Activated CD4-positive, alpha-beta T cell treated with anti-CD3 and anti-CD28 coated beads for 48 hours (primary cell): ENCODE measurements around the gene DUSP1.
"Not testable (repeated sequence)": the region's sequence is repeated elsewhere in the genome, so short reads cannot be mapped to it uniquely, and the experiment has no call there.

Source experiments
- DNase-seq: peaks from one replicate; pipeline ENCODE4 v3.0.0-alpha.2; 2020

Gene DUSP1

DNA sequence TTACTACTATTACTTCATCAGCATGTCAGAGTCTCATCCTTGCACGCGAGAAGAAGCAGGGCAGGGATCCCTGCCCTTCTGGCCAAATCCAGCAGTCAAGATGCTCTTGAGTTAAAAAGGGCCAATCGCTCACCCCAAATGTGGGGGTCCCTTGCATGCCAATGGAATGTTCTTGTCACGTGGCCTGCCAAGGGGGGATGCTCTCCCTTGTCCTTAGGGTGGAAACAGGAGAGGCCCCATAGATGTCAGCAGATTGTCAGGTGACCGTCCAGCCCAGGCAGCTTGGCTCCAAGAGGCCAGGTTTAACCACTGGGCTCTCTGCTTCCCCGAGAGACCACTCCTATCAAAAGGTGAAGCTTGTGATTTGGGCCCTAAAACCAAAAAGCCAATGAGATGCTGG, 25.3 kb upstream of the DUSP1 start:
- DNase-seq = no peak

DNA sequence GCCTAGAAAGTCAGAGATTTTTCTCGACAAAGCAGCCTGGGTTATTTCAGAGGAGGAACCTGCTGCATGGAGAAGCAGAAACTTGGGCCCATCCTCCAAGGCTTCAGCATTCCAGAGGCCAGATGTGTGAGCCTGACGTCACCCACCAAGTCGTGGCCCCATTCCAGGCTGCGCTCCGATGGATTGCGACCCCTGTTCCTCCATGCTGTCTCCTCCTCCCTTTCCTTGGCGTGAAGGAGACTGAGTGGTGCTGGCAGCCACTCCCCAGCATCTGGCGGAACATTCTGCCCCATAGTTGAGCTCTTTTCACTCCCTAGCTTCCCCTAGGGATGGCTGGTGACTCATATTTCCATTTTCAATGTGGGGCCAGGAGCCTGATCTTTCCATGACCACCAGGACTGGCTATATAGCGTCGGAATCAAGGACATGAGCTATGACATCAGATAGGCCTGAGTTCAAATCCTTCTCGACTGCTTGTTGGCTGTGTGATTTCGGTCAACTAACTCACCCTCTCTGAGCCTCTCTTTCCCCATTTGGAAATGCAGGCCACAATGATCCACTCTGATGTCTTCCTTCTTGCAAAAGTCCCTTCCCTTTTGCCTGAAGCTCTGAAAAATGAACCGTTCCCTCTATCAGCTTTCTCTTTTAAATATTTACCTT, 24.5 kb upstream of the DUSP1 start:
- DNase-seq = no peak

DNA sequence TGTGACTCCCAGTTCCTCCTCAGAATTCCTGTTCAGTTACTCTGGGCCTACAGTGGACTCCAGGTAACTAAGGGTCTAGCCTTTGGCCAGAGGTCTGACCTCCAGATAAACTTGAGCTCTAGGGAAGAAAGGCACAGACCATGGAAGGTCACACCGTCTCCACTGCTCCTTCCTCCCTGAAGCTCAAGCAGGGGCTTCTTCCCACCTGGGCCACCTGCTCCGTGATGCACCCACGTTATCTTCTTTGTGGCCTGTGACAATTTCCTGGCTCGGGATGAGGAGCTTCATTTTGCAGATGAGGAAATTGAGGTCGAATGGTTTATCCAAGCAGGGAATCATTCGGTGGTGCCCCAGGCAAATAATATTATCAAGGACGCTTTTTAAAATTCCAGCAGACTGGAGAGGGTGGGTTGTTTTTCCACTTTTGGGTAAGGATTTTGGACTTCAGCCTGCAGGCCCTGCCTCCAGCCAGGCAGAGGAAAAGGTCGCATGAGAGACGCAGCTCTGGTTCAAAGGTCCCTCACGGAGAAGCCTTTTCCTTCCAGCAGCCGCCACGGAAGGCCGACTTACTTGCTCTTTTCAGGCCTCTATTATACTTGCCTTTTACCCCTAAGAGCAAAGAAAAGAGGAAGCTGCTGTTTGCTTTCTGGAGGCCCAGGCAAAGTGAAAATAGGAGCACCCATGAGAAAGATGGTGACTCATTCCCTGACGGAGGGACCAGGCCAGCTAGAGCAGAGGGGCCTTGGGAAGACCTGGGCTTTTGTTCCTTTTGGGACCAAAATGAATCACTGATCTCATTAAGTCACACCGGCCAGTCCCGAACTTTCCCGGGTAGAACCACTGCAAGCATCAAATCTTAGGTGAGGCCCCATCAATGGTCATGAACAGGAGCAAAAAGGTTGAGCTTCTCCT, 22.8 kb upstream of the DUSP1 start:
- DNase-seq = no peak

DNA sequence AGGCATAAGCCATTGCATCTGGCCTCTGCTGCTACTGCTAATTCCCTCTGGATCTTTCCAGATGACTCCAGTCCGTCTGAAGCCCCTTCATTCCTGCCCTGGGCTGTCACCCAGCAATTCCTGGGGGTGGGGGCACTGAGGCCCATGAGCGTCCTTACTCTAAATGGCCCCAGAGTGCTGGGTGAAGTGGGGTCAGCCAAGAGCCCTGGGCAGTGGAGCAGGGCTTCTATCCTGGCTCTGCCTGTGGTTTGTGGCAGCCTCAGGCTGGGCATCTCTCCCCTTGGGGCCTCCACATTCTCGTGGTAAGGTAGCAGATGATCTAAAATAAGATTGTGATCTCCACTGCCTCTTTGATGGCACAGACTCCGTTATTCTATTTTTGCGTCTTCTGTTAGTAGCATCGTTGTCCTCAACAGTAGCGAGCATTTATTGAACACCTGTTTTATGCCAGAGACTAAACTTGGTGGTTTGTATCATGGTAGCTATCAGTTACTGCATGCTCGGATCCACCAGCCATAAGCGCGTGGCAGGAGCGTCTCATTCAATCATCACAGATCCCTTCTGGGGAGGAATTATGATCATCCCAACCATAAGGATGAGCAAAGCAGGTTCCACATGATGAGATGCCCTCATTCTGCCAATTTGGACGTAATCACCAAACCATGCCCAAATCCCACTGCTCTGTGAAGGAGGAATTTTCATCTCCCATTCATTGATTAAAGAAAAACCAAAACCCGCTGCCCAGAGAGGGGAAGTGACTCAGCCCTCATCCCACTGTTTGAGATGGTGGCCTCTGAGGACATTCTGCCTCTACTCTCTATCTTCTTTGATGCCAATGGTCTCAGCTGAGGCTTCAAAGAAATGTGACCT, 21.9 kb upstream of the DUSP1 start:
- DNase-seq = no peak

DNA sequence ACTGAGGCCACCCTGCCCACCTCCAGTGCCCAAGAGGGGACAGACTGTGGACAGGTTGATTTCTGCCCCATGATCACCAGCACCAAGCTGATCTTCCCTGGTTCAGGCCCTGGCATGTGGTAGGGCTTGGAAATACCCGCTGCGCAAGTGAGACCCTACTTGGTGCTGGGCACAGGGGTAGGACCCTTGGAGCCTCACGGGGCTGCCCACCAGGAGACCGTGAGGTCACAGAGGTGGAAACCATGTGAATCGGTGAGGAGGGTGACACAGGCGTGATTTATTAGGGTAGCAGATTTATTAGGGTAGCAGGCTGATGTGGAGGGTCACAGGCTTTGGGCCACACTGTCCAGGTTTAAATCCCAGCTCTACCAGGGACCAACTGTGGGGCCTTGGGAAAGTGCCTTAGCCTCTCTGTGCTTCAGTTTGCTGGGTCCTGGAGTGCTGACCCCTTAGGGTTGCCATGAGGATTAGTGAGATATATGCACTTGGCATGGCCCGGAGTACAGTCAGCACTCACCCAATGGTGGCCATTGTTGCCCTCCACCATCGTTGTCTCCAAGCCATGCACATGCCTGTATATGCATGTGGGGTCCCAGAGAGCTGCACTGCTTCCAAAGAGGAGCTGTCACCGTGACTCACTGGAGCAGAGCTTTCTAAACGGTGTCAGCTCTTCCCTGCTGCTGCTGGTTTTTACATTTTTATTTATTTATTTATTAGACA, 20.9 kb upstream of the DUSP1 start:
- DNase-seq = no peak

DNA sequence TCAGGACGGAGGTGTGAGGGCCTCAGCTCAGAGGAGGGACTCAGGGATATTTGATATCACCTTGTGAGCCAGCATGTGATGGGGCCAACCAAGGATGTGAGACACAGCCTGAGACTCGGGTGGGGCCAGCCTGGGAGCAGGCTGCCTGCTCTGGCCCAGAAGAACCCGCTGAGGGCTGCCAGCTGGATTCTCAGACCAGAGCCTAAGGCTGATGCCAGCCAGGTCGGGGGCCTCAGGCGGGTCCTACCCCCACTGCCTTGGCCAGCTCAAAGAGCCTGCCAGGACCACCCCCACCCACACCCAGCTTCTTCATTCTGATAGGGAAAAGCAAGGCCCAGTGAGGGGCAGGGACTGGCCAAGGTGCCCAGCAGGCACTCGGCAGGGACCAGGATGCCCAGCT, 20.3 kb upstream of the DUSP1 start:
- DNase-seq = no peak

DNA sequence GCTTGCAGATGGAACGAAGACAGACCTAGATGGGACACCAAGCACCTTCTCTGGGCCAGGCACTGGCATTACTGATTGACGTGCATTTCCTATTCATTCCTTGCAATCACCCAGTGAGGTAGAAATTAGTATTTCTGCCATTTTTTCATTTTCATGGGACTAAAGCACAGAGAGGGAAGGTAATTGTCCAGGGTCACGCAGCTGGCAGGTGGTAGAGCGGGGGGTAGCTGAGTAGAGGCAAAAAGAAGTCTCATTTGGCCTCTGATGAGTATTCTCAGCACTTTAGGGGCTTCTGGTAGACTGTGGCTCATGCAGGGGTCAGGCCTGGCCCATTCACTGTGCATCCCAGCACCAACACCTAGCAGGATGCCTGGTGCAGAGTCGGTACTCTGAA, 19.5 kb upstream of the DUSP1 start:
- no peak for DNase-seq

DNA sequence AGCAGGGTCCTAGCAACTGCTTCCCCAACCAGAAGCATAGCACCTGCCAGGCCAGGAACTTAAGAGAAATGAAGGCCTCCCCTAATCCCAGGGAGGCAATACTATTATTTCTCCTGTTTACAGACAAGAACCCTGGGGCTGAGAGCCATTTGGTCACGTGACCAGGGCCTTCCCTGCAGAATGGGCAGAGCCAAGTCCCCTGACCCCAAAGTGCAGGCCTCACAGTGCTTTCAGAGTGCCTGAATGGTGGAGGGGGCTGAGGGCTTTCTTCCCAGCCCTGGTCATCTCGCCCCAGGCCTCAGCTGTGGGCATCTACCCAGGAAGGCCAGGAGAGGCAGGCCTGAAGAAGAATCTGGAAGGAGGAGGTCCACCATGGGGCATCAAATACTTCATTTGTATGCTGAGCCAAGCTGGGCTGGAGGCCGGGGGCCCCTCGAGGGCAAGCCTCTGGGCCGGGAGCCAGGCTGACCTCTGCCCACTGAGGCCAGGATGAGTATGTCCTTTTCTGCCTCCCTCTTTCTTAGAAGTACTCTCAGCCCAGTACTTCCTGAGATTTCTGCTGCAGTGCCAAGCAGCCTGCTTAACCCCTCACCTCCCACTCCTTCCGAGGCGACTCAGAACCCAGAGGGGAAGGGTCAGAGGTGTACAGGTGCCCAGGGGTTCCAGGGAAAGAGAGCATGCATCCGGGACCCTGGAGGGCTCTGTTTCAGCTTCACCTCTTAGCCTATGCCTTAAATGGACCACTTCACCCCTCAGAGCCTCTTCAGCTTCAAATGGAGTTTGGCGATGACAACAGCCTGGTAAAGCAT, 18.9 kb upstream of the DUSP1 start:
- DNase-seq = no peak

DNA sequence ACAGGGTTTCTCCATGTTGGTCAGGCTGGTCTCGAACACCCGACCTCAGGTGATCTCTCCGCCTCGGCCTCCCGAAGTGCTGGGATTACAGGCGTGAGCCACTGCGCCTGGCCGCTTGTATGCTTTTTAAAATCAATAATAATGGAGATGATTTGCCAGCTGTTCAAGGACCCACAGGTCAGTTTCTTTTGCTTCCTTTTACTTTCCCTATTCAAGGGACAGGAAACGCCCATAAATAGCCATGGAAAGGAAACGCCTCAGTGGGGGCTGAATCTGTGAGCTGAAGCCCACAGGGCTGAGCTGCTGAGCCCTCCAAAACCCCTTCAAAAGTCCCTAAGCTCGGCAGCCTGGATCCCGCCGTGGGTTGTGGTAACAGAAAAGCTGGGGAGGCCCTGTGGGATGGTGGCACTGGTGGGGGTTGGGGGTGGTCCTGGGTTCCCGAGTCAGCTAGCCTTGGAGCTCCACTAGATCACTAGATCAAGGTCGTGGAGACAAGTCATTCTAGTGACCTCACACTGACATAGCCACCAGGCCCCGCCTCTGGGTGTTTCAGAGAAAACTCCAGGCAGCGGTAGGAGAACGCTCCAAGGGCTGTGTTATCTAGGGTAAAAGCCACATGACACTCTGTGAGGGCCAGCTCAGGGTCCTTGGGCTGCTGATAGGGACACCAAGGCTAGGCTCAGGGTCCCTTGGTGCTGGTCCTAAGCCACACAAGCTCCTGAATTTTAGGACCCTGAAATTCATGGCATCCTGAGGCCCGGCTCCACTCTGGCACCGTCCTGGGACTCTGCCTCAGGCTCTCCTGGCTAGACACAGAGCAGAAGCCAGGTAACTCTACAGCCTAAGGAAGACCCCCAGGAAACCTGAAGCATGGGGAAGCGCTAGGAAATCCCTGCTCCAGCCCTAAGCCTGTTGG, 18.0 kb upstream of the DUSP1 start:
- no peak for DNase-seq

DNA sequence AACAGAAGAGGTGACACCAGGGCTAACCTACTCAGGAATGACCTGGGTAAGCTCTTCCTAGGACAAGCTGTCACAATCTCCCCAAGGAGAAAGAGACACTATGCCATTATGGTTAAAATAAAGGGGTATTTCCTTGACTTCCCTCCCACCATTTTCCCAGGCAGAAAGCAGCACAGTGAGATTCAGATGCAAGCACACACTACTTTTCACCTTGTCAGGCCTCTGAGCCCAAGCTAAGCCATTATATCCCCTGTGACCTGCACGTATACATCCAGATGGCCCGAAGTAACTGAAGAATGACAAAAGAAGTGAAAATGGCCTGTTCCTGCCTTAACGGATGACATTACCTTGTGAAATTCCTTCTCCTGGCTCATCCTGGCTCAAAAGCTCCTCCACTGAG, 16.5 kb upstream of the DUSP1 start:
- not testable (repeated sequence) for DNase-seq

DNA sequence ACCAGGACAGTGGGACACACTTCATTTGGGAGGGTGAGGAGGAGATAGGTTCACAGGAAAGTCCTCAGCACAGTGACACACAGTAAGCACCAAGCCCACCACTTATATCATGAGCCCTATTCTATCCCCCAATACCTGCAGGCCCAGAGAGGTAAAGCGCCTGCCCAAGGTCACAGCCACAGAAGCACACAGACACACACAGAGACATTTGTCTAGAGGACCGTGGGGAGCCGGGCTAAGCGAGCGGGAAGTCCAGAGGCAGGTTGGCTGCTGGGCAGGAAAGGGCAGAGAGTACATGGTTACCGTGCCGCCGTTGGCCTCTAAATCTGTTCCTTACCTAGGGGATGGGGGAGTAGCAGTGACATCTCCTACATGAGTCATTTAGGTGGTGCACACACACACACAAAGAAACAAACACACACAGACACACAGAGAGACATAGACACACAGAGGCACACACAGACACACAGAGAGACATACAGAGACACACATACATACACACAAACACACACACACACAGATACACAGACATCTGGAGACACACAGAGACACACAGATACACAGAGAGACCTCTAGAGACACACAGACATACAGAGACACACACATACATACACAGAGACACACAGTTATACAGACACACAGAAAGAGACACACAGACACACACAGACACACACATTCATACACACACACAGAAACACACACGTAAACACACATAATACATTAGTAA, 15.9 kb upstream of the DUSP1 start:
- no peak for DNase-seq

DNA sequence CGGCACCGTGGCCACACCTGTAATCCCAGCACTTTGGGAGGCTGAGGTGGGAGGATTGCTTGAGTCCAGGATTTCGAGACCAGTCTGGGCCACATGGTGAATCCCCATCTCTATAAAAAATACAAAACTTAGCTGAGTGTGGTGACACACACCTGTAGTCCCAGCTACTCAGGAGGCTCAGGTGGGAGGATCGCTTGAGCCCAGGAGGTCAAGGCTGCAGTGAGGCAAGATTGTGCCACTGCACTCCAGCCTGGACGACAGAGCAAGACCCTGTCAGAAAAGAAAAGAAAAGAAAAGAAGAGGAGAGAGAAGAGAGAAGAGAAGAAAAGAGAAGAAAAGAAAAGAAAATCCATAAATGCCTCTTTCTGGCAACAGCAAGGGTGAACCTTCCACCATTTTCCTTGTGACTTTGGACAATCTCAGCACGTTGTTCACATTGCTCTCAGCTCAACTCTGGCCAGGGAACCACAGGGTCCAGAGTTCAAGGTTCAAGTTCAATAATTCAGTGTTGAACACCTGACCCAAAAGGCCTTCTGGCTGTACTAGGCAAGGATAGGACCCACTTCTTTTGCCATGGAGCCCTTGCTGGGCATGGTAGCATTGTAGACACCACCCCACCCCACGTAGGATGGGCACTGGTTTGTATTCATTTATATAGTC, 14.6 kb upstream of the DUSP1 start:
- DNase-seq = no peak

DNA sequence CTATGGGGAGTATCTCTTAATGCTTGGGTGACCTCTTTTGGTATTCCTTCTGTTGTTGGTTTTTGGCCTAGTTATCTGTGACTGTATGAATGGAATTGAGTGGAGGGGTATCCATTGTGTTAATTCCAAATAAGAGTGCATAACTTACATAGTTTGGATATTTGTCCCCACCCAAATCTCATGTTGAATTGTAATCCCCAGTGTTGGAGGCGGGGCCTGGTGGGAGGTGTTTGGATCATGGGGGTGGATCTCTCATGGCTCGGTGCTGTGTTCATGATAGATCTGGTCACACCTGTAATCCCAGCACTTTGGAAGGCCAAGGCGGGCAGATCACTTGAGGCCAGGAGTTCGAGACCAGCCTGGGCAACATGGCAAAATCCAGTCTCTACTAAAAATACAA, 13.2 kb upstream of the DUSP1 start:
- not testable (repeated sequence) for DNase-seq

DNA sequence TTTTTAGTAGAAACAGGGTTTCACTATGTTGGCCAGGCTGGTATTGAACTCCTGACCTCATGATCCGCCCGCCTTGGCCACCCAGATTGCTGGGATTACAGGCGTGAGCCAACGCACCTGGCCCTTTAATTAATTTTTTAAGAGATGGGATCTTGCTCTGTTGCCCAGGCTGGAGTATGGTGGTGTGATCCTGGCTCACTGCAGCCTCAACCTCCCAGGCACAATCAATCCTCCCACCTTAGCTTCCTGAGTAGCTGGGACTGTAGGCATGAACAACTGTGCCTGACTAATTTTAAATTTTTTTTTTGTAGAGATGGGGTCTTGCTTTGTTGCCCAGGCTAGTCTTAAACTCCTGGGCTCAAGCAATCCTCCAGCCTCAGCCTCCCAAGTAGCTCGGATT, 12.3 kb upstream of the DUSP1 start:
- DNase-seq = not testable (repeated sequence)

DNA sequence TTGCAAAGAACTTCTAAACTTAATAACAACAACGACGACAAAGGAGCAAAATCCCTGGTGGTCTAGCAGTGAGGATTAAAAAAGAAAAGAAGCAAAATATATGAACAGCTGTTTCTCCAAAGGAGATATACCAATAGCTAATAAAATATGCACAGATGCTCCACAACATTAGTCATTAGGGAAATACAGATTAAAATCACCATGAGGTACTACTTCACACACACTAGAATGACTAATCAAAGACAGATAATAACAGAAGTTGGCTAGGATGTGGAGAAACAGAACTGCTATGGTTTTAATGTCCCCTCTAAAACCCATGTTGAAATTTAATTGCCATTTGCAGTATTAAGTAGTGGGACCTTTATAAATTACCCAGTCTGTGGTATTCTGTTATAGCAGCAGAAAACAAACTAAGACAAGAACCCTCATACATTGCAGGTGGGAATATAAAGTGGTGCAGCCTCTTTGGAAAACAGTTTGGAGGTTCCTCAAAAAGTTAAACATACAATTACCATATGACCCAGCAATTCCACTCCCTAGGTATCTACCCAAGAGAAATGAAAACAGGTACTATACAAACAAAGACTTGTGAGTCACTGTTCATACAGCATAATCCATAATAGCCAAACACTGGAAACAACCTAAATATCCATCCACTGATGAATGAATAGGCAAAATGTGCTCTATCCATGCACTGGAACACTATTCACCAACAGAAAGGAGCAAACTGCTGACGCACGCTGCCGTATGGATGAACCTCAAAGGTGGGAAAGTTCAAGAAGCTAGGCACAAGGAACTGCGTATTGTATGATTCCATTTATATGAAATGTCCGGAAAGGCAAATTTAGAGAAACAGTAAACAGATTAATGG, 11.4 kb upstream of the DUSP1 start:
- DNase-seq = no peak

DNA sequence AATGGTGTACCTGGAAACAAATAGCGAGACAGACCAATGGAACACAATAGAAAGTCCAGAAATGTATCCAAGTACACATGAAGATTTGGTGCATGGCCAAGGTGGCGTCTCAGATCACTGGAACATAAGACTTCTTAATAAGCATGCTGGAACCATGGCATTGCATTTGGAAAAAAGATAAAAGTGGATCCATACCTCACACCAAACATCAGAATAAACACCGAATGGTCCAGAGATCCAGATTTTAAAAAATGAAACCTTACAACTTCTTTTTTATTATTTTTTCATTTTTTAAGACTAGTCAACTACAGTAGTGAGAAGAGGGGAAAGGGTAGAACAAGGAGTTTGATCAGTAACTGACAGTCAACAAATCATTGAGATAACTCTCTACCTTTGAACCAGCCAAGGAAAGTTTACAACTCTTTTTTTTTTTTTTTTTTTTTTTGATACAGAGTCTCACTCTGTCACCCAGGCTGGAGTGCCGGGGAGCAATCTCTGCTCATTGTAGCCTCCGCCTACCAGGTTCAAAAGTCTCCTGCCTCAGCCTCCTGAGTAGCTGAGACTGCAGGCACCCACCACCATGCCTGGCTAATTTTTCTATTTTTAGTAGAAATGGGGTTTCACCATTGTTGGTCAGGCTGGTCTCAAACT, 8.8 kb upstream of the DUSP1 start:
- no peak for DNase-seq

DNA sequence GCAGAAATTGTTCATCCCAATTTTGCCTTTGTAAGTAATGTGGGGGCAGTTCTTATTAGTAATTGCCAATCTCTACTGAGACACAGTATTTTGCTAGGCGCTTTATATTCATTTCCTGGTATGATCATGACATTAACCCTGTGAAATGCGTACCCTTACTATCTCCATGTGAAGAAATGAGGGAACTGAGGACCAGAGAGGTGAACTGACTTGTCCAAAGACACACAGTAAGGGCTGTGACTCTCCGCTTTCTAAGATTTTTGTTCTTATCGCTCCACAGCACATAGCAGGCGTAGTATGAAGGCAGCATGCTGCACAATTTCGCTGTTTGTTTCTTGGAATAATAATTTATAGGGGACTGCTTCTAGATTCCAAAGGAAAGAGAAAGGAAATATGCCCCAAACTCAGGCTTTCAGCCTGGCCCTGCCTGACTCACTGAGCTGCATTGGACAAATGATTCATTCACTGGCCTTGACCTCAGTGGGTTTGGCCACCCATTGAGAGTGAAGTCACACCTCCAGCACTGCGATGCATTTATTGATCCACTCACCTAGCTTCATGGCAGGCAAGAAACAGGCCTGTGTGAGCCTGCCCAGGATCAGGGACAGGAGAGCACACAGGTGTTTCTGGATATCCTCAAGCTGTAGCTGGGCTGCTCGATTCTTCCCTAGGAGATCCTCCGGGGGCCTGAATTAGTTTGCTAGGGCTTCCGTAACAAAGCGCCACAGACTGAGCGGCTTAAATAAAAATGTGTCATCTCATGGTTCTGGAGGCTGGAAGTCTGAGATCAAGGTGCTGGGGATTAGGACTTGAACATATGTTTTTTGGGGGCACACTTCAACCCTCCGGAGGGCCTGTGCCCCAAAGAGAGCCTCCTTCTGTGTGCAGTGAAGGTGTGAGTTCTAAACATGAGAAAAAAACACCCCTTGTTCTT, 7.2 kb upstream of the DUSP1 start:
- no peak for DNase-seq
